Measurements from ENCODE around the gene PCYT1A.
"Not testable (repeated sequence)": the region's sequence is repeated elsewhere in the genome, so short reads cannot be mapped to it uniquely, and the experiment has no call there.

The PCYT1A gene

DNA sequence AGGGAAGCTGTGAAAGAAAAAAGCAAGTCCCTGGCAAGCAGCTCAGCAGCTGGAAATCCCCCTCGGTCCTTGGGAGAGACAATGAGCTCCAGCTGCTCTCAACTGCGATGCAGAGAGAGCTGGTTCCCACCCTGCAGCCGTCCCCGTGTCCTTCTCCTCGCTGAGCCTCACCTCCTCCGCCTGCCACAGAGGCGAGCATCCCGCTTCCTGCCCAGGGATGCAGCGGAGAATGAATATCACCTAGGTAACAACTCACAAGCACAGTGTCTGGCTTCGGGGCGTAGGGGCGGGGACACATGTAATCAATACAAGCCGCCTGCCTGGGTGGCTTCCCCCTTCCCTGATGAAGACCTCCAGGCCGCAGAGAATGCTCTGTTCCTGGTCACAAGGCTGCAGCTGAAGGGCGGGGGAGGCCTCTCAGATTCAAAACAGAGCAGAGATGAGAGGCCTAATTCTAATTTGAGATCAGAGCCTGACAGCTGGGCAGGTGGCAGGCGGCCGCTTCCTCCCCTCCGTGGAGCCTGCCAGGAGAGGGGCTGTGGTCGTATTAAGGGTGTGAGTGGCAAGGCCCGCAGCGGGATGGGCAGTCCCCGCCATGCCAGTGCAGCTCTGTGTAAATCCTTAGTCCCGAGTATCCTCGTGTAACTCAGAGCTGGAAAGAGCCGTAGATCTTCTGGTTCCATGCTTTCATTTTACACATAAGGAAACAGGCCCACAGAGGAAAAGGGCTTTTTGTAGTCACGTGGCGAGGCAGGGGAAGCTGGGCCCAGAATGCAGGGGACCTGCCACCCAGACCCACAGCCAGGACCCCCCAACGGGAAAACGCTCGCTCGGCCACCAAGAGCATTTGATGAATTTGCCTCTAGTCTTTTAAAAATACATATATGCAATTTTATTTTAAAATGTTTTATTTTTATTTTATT is 100.6 kb downstream of the PCYT1A start:
- Histone ChIP-seq H3K27ac (ENCODE audit: low read length) (peak overlapping the region; percentile 68; the same call in 1 of the 2 replicates), H3K36me3 (ENCODE audit: insufficient read depth, low read length) (no peaks in the 10 kb centered on the region), H3K79me2 (ENCODE audit: insufficient read depth, low read length) (no peaks in the 10 kb centered on the region), H2AFZ (ENCODE audit: low read depth, low read length) (peak overlapping the region; percentile 46), H3K4me3 (ENCODE audit: low read depth in 1 of 2, low read length in 2 of 2) (no peak overlapping the region), H3K9me3 (ENCODE audit: insufficient read depth, low read length, severe bottlenecking) (no peaks in the 10 kb centered on the region), H3K9ac (ENCODE audit: low read depth, low read length) (peak overlapping the region; percentile 22), H3K4me2 (ENCODE audit: insufficient read depth, low read length) (no peak overlapping the region), H3K4me1 (ENCODE audit: insufficient read depth, low read length) (peaks cover 34% of the 10 kb centered on the region), H3K27me3 (ENCODE audit: insufficient read depth, low read length, poor library complexity) (no peaks in the 10 kb centered on the region), H4K20me1 (ENCODE audit: insufficient read depth, low read length) (no peaks in the 10 kb centered on the region)
- DNase-seq, result peak; percentile 45
- TF ChIP-seq, protein P1, sequence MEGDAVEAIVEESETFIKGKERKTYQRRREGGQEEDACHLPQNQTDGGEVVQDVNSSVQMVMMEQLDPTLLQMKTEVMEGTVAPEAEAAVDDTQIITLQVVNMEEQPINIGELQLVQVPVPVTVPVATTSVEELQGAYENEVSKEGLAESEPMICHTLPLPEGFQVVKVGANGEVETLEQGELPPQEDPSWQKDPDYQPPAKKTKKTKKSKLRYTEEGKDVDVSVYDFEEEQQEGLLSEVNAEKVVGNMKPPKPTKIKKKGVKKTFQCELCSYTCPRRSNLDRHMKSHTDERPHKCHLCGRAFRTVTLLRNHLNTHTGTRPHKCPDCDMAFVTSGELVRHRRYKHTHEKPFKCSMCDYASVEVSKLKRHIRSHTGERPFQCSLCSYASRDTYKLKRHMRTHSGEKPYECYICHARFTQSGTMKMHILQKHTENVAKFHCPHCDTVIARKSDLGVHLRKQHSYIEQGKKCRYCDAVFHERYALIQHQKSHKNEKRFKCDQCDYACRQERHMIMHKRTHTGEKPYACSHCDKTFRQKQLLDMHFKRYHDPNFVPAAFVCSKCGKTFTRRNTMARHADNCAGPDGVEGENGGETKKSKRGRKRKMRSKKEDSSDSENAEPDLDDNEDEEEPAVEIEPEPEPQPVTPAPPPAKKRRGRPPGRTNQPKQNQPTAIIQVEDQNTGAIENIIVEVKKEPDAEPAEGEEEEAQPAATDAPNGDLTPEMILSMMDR (IDR thresholded peaks at IDR 0.05; ENCODE audit: borderline replicate concordance, extremely low read depth, low read length, poor library complexity, severe bottlenecking), result no peak
- no peak for TF ChIP-seq EZH2 (IDR thresholded peaks at IDR 0.05; ENCODE audit: borderline replicate concordance, low read depth, low read length, severe bottlenecking)
- peak; percentile 14; the same call in 1 of the 3 replicates for ATAC-seq (ENCODE audit: insufficient read depth, low read depth)

DNA sequence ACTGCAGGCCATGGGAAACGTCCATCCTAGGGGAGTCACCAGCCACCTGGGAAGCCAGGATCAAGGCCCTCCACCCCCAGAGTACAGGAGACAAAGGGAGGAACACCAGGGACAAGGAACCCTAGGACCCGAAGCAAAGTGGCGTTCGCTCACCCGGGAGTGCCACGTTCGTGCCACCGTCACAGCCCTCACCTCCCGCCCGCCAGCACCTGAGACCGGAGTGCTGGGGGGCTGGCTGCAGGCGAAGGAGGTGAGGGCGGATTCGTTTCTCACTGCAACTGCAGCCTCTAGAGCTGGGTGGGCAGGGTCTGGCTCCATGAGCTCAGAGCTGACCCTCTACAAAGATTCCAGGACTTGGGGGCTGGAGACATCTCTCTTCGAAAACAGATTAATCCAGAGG is 102.6 kb downstream of the PCYT1A start:
- TF ChIP-seq EZH2 (IDR thresholded peaks at IDR 0.05; ENCODE audit: borderline replicate concordance, low read depth, low read length, severe bottlenecking), result no peak
- TF ChIP-seq, protein P1 (IDR thresholded peaks at IDR 0.05; ENCODE audit: borderline replicate concordance, extremely low read depth, low read length, poor library complexity, severe bottlenecking), result no peak
- H3K4me2 ChIP-seq (ENCODE audit: insufficient read depth, low read length), result no peak overlapping the region
- no peaks in the 10 kb centered on the region for H3K36me3 ChIP-seq (ENCODE audit: insufficient read depth, low read length)
- H3K4me1 ChIP-seq (ENCODE audit: insufficient read depth, low read length), result peaks cover 54% of the 10 kb centered on the region
- no peak overlapping the region for H2AFZ ChIP-seq (ENCODE audit: low read depth, low read length)
- H3K27me3 ChIP-seq (ENCODE audit: insufficient read depth, low read length, poor library complexity), result no peaks in the 10 kb centered on the region
- DNase-seq, result no peak
- no peak overlapping the region for H3K4me3 ChIP-seq (ENCODE audit: low read depth in 1 of 2, low read length in 2 of 2)
- H3K27ac ChIP-seq (ENCODE audit: low read length), result peak overlapping the region; percentile 36
- H3K79me2 ChIP-seq (ENCODE audit: insufficient read depth, low read length), result no peaks in the 10 kb centered on the region
- ATAC-seq (ENCODE audit: insufficient read depth, low read depth), result no peak
- no peaks in the 10 kb centered on the region for H3K9me3 ChIP-seq (ENCODE audit: insufficient read depth, low read length, severe bottlenecking)
- H4K20me1 ChIP-seq (ENCODE audit: insufficient read depth, low read length), result no peaks in the 10 kb centered on the region
- no peak overlapping the region for H3K9ac ChIP-seq (ENCODE audit: low read depth, low read length)

DNA sequence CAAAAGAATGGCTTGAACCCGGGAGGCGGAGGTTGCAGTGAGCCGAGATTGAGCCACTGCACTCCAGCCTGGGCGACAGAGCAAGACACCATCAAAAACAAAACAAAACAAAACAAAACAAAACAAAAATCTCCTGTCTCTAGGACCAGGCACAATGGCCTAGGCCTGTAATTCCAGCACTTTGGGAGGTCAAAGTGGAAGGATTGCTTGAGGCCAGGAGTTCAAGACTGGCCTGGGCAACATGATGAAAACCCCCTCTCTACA is 103.4 kb downstream of the PCYT1A start:
- ATAC-seq (ENCODE audit: insufficient read depth, low read depth); H3K9me3 ChIP-seq (ENCODE audit: insufficient read depth, low read length, severe bottlenecking); H3K4me2 ChIP-seq (ENCODE audit: insufficient read depth, low read length); H2AFZ ChIP-seq (ENCODE audit: low read depth, low read length); H3K79me2 ChIP-seq (ENCODE audit: insufficient read depth, low read length); H3K4me3 ChIP-seq (ENCODE audit: low read depth in 1 of 2, low read length in 2 of 2); H3K27me3 ChIP-seq (ENCODE audit: insufficient read depth, low read length, poor library complexity); H4K20me1 ChIP-seq (ENCODE audit: insufficient read depth, low read length); H3K36me3 ChIP-seq (ENCODE audit: insufficient read depth, low read length); DNase-seq: not testable (repeated sequence)
- H3K9ac ChIP-seq (ENCODE audit: low read depth, low read length), result peak overlapping the region; percentile 53; the same call in 1 of the 2 replicates
- H3K4me1 ChIP-seq (ENCODE audit: insufficient read depth, low read length), result peaks cover 62% of the 10 kb centered on the region
- H3K27ac ChIP-seq (ENCODE audit: low read length), result peak overlapping the region; percentile 88

DNA sequence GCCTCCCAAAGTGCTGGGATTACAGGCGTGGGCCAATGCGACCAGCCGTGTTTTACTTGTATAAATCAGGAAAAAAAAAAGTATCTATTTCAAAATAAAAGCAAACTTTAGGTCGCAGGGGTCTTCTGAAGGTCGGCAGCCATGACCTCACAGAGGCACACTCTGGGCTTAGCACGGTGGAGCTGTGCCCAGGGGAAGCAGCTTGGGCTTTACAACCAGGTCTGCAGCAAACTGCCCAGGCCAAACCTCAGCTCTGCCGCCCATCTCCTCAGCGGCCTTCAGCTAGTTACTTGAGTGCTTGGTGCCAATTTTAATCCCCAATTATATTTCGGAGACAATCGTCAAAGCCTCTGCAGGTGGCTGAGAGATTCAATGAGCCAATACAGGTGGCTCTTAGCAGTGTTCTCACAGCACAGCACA is 106.4 kb downstream of the PCYT1A start:
- ATAC-seq (ENCODE audit: insufficient read depth, low read depth), result peak; percentile 15; the same call in 1 of the 3 replicates

More for the DNA sequence above, 106.4 kb downstream of the PCYT1A start:
- DNase-seq, result peak; percentile 46
- Histone ChIP-seq H3K4me1 (ENCODE audit: insufficient read depth, low read length) (peaks cover 62% of the 10 kb centered on the region), H4K20me1 (ENCODE audit: insufficient read depth, low read length) (no peaks in the 10 kb centered on the region), H3K4me2 (ENCODE audit: insufficient read depth, low read length) (peak overlapping the region; percentile 47), H3K4me3 (ENCODE audit: low read depth in 1 of 2, low read length in 2 of 2) (no peak overlapping the region), H3K9me3 (ENCODE audit: insufficient read depth, low read length, severe bottlenecking) (no peaks in the 10 kb centered on the region), H3K9ac (ENCODE audit: low read depth, low read length) (peak overlapping the region; percentile 53), H3K79me2 (ENCODE audit: insufficient read depth, low read length) (no peaks in the 10 kb centered on the region), H3K27me3 (ENCODE audit: insufficient read depth, low read length, poor library complexity) (no peaks in the 10 kb centered on the region), H2AFZ (ENCODE audit: low read depth, low read length) (no peak overlapping the region), H3K36me3 (ENCODE audit: insufficient read depth, low read length) (no peaks in the 10 kb centered on the region), H3K27ac (ENCODE audit: low read length) (peak overlapping the region; percentile 98)
- TF ChIP-seq EZH2 (IDR thresholded peaks at IDR 0.05; ENCODE audit: borderline replicate concordance, low read depth, low read length, severe bottlenecking), result no peak
- TF ChIP-seq, protein P1 (IDR thresholded peaks at IDR 0.05; ENCODE audit: borderline replicate concordance, extremely low read depth, low read length, poor library complexity, severe bottlenecking), result no peak

Measured in DND-41 (cell line).